ENCODE measurements around the gene GOLPH3.

DNA sequence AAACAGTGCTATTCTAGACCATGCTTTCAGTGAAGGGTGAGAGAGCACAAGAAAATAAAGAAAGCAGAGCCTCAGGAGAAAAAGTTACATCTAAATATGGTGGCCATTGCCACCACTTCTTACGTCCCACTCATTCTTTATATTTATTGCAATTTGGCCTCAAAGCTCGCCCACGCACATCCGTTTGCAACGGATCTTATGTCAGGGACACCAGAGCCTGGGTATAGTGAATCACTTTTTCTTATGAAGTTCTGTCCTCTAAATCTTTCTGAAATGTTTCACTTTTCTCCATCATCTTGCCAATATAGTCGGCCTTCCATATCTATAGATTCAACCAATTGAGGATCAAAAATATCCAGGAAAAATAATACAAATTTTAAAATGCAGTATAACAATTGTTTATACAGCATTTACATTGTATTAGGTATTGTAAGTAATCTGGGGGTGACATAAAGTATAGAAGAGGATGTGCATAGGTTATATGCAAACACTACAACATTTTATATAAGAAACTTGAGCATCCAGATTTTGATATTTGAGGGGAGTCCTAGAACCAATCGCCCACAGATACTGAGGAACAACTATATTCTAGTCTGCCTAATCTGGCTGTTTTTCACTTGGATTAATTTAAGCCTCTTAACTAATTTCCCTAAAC, 35.2 kb downstream of the GOLPH3 start:
- no peak for TF ChIP-seq YY1 (IDR thresholded peaks at IDR 0.05; ENCODE audit: low read depth)
- no peak for TF ChIP-seq REST (IDR thresholded peaks at IDR 0.05; ENCODE audit: low read depth)
- no peak for TF ChIP-seq MAX (IDR thresholded peaks at IDR 0.05)
- no peak for TF ChIP-seq USF1 (IDR thresholded peaks at IDR 0.05)
- TF ChIP-seq TAF1 (IDR thresholded peaks at IDR 0.05; ENCODE audit: low read depth), result no peak
- no peak for TF ChIP-seq FOXM1 (IDR thresholded peaks at IDR 0.05; ENCODE audit: borderline replicate concordance, low read depth)
- TF ChIP-seq RAD21 (IDR thresholded peaks at IDR 0.05; ENCODE audit: low read depth), result no peak
- no peak for TF ChIP-seq EGR1 (IDR thresholded peaks at IDR 0.05)
- TF ChIP-seq EP300 (IDR thresholded peaks at IDR 0.05; ENCODE audit: borderline replicate concordance), result no peak

Data from Ishikawa (cell line).